KMS-11 (cell line): Measurements from ENCODE around the gene KCNIP1.

Experiments used
- H2AFZ ChIP-seq: fragments of 200-600 bp; sonication (generic); 2 replicates; pipeline ENCODE4 v1.6.1; 2016; ENCODE audit warnings: antibody characterized with exemption, mixed run types, low read depth
- H3K27ac ChIP-seq: fragments of 200-600 bp; sonication (generic); 2 replicates; pipeline ENCODE4 v1.6.1; 2016; ENCODE audit warnings: mild to moderate bottlenecking, mixed run types
- H3K27me3 ChIP-seq: fragments of 200-600 bp; sonication (generic); 2 replicates; pipeline ENCODE4 v1.6.1; 2017; ENCODE audit warnings: mild to moderate bottlenecking, low read depth, mixed run types, moderate library complexity; ENCODE audit not compliant: insufficient read depth
- H3K36me3 ChIP-seq: fragments of 200-600 bp; sonication (generic); 2 replicates; pipeline ENCODE4 v1.6.1; 2017; ENCODE audit warnings: mild to moderate bottlenecking, mixed run types; ENCODE audit not compliant: insufficient read depth
- H3K4me1 ChIP-seq: fragments of 200-600 bp; sonication (generic); 2 replicates; pipeline ENCODE4 v1.6.1; 2016; ENCODE audit warnings: mild to moderate bottlenecking, low read depth, mixed run types; ENCODE audit not compliant: poor library complexity, severe bottlenecking
- H3K4me2 ChIP-seq: fragments of 200-600 bp; sonication (generic); 2 replicates; pipeline ENCODE4 v1.7.0; 2016; ENCODE audit warnings: mild to moderate bottlenecking, mixed run types
- H3K4me3 ChIP-seq: fragments of 200-600 bp; sonication (generic); IDR thresholded peaks from 2 replicates; pipeline ENCODE4 v1.6.1; 2017; ENCODE audit warnings: low read depth, low read length, mixed read lengths; ENCODE audit not compliant: insufficient read depth
- H3K79me2 ChIP-seq: fragments of 200-600 bp; sonication (generic); 2 replicates; pipeline ENCODE4 v1.6.1; 2016; ENCODE audit warnings: low read depth, mixed run types; ENCODE audit not compliant: insufficient read depth
- H3K9ac ChIP-seq: fragments of 200-600 bp; sonication (generic); 2 replicates; pipeline ENCODE4 v1.6.1; 2016; ENCODE audit warnings: mild to moderate bottlenecking, mixed run types
- H4K20me1 ChIP-seq: fragments of 200-600 bp; sonication (generic); 2 replicates; pipeline ENCODE4 v1.6.1; 2016; ENCODE audit warnings: mild to moderate bottlenecking, mixed run types; ENCODE audit not compliant: insufficient read depth
- CTCF ChIP-seq: fragments of 200-600 bp; sonication (generic); conservative IDR thresholded peaks from 2 replicates; pipeline ENCODE4 v1.6.1; 2017; ENCODE audit warnings: low read depth, mild to moderate bottlenecking, antibody characterized with exemption, low read length, moderate library complexity, mixed read lengths

KCNIP1 gene

GRCh38 chr5:170642776-170643436 lies 139.1 kb downstream of the KCNIP1 start:
- no peak overlapping the region for H2AFZ ChIP-seq
- H4K20me1 ChIP-seq, result no peaks in the 10 kb centered on the region
- no peaks in the 10 kb centered on the region for H3K79me2 ChIP-seq
- no peak overlapping the region for H3K4me3 ChIP-seq
- no peak overlapping the region for H3K27ac ChIP-seq
- no peaks in the 10 kb centered on the region for H3K4me1 ChIP-seq
- H3K9ac ChIP-seq, result no peak overlapping the region
- no peaks in the 10 kb centered on the region for H3K27me3 ChIP-seq
- no peaks in the 10 kb centered on the region for H3K36me3 ChIP-seq
- TF ChIP-seq CTCF, result no peak
- no peak overlapping the region for H3K4me2 ChIP-seq

- no peak overlapping the region for H3K9ac ChIP-seq
- H3K27me3 ChIP-seq, result no peaks in the 10 kb centered on the region
These were observed 139.8 kb downstream of the KCNIP1 start for GRCh38 chr5:170643591-170643990.

GRCh38 chr5:170644501-170644900 lies 140.7 kb downstream of the KCNIP1 start:
- Histone ChIP-seq H3K27ac (no peak overlapping the region), H4K20me1 (no peaks in the 10 kb centered on the region), H3K27me3 (no peaks in the 10 kb centered on the region), H3K36me3 (no peaks in the 10 kb centered on the region), H2AFZ (no peak overlapping the region), H3K4me1 (no peaks in the 10 kb centered on the region), H3K4me3 (no peak overlapping the region), H3K9ac (no peak overlapping the region), H3K79me2 (no peaks in the 10 kb centered on the region), H3K4me2 (no peak overlapping the region)
- no peak for TF ChIP-seq CTCF

More at GRCh38 chr5:170643591-170643990, 139.8 kb downstream of the KCNIP1 start:
- Histone ChIP-seq H2AFZ (no peak overlapping the region), H3K4me3 (no peak overlapping the region), H3K4me1 (no peaks in the 10 kb centered on the region), H3K36me3 (no peaks in the 10 kb centered on the region), H3K27ac (no peak overlapping the region), H3K79me2 (no peaks in the 10 kb centered on the region), H3K4me2 (no peak overlapping the region), H4K20me1 (no peaks in the 10 kb centered on the region)
- TF ChIP-seq CTCF, result no peak

GRCh38 chr5:170648541-170648940 lies 144.7 kb downstream of the KCNIP1 start:
- H3K4me2 ChIP-seq, result no peak overlapping the region
- H3K27me3 ChIP-seq, result no peaks in the 10 kb centered on the region
- no peak for TF ChIP-seq CTCF
- no peak overlapping the region for H3K4me3 ChIP-seq
- no peak overlapping the region for H3K27ac ChIP-seq
- H4K20me1 ChIP-seq, result no peaks in the 10 kb centered on the region
- no peak overlapping the region for H3K9ac ChIP-seq
- no peaks in the 10 kb centered on the region for H3K79me2 ChIP-seq
- no peaks in the 10 kb centered on the region for H3K36me3 ChIP-seq
- H3K4me1 ChIP-seq, result no peaks in the 10 kb centered on the region
- no peak overlapping the region for H2AFZ ChIP-seq
